Stromal cell of bone marrow (primary cell): ENCODE data around the gene MOB1A.

Experiments
- DNase-seq: peaks from one replicate; pipeline ENCODE4 v3.0.0-alpha.2; 2012; ENCODE audit warnings: low read depth

MOB1A gene

DNA sequence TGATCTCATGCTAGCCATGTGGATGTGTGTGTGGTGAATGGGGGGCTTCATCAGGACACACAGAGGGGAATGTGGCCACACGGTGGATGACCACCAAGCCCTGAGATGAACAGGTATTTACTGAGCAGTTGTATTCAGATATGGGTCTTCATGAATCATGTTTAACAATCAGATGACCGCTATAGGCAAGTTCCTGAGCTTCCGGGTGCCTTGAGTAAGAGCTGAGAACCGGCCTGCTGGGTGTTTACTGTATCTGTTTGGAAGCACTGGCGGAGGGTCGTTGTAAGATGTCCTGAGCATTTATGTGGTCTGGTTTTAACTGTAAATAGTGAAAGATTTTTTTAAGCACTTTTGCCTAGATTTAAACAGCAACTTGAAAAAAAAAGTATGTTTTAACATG lies 74.9 kb downstream of the MOB1A start:
- DNase-seq = no peak
